A673 (cell line): ENCODE data around the gene SLC23A2. TPM values are rescaled to one million over a fixed set of nuclear protein-coding genes. Genes with fewer than 3 reads are reported as not detected.

ENCODE experiments used
- BruUV-seq: library from RNA; stranded (reverse); fragments of 400-500 nt; replicated peaks from 2 replicates; lab custom pipeline; 2021; lab: Mats Ljungman, UMichigan
- CTCF ChIA-PET: fragments of 300-600 bp; sonication (Branson Sonifier 250); formaldehyde crosslinking; loops from one replicate; lab custom pipeline; 2022; ENCODE audit warnings: antibody characterized with exemption; lab: Charles Lee
- POLR2A ChIA-PET: fragments of 300-600 bp; sonication (Branson Sonifier 250); formaldehyde crosslinking; loops from one replicate; lab custom pipeline; 2022; ENCODE audit warnings: antibody characterized with exemption; ENCODE audit not compliant: low non-redundant PET; lab: Charles Lee
- DNase-seq: peaks from one replicate; pipeline ENCODE4 v3.0.0-alpha.2; 2015; ENCODE audit warnings: low spot score
- H3K27ac ChIP-seq: fragments of 200-600 bp; sonication (generic); 2 replicates; pipeline ENCODE4 v1.5.1; 2016; ENCODE audit warnings: mixed run types, low read depth, mild to moderate bottlenecking, mixed read lengths, antibody characterized with exemption, low read length; ENCODE audit not compliant: poor library complexity, severe bottlenecking
- H3K27me3 ChIP-seq: fragments of 200-600 bp; sonication (generic); replicated peaks from 2 replicates; pipeline ENCODE4 v1.6.1; 2017; ENCODE audit warnings: mixed run types, low read depth, mild to moderate bottlenecking, mixed read lengths, antibody characterized with exemption, low read length; ENCODE audit not compliant: insufficient read depth, poor library complexity
- H3K36me3 ChIP-seq: fragments of 200-600 bp; sonication (generic); 2 replicates; pipeline ENCODE4 v1.6.1; 2016; ENCODE audit warnings: mixed run types, mild to moderate bottlenecking, mixed read lengths, antibody characterized with exemption, low read length; ENCODE audit not compliant: insufficient read depth, poor library complexity, severe bottlenecking
- H3K4me1 ChIP-seq: fragments of 200-600 bp; sonication (generic); 2 replicates; pipeline ENCODE4 v1.6.1; 2017; ENCODE audit warnings: mixed run types, mild to moderate bottlenecking, mixed read lengths, antibody characterized with exemption, low read length; ENCODE audit not compliant: insufficient read depth, poor library complexity, severe bottlenecking
- H3K4me3 ChIP-seq: fragments of 200-600 bp; sonication (generic); 2 replicates; pipeline ENCODE4 v1.5.1; 2016; ENCODE audit warnings: low read depth, mixed run types, mild to moderate bottlenecking, mixed read lengths, low read length; ENCODE audit not compliant: poor library complexity, severe bottlenecking
- H3K9me3 ChIP-seq: fragments of 200-600 bp; sonication (generic); 2 replicates; pipeline ENCODE4 v1.6.1; 2016; ENCODE audit warnings: mixed run types, low read depth, mild to moderate bottlenecking, mixed read lengths, antibody characterized with exemption, low read length; ENCODE audit not compliant: poor library complexity, severe bottlenecking
- CTCF ChIP-seq: fragments of 300-800, 200-600 bp; sonication (generic); conservative IDR thresholded peaks from 2 replicates; pipeline ENCODE4 v1.5.1; 2017; ENCODE audit warnings: low read depth, mild to moderate bottlenecking, antibody characterized with exemption, low read length, moderate library complexity, mixed read lengths
- EZH2 ChIP-seq: fragments of 200-600 bp; sonication (generic); IDR thresholded peaks from 2 replicates; pipeline ENCODE4 v1.6.1; 2017; ENCODE audit warnings: borderline replicate concordance, low read depth, mild to moderate bottlenecking, mixed read lengths, antibody characterized with exemption, low read length; ENCODE audit not compliant: poor library complexity, severe bottlenecking
- intact Hi-C: fragments of 100-400 bp; cut with micrococcal nuclease; formaldehyde crosslinking; loops from one replicate; pipeline ENCODE4 v1.10.0; 2022; ENCODE audit not compliant: unreplicated experiment
- total RNA-seq: library from RNA; stranded (reverse); gene quantifications from 2 replicates; pipeline ENCODE4 v1.2.3, GENCODE V29; 2021

SLC23A2 gene
- total RNA-seq, 1 experiment from 2014 or later = 29.4 TPM

GRCh38 chr20:4838526-4838925 lies 162.8 kb downstream of the SLC23A2 start:
- no TSS peak for BruUV-seq
- H3K27me3 ChIP-seq = peaks cover 5% of the 10 kb centered on the region
- CTCF ChIA-PET = interaction anchor here (0.5 kb wide), 1 partner anchor 564 kb away, joined by 5 read pairs; no protein-coding TSS in a partner anchor
- no peaks in the 10 kb centered on the region for H3K9me3 ChIP-seq
- POLR2A ChIA-PET = no interaction called here
- no peak overlapping the region for H3K4me3 ChIP-seq
- no peak for DNase-seq
- H3K4me1 ChIP-seq = no peaks in the 10 kb centered on the region
- H3K36me3 ChIP-seq = no peaks in the 10 kb centered on the region
- no peak overlapping the region for H3K27ac ChIP-seq
- TF ChIP-seq EZH2 = no peak
- TF ChIP-seq CTCF = no peak
- intact Hi-C loops = no loop called here

- H3K27ac ChIP-seq = no peak overlapping the region
- intact Hi-C loops = no loop called here
- H3K36me3 ChIP-seq = no peaks in the 10 kb centered on the region
- no peak for TF ChIP-seq EZH2
- no peak for TF ChIP-seq CTCF
- ChIA-PET POLR2A (no interaction called here), CTCF (no interaction called here)
- H3K27me3 ChIP-seq = peaks cover 5% of the 10 kb centered on the region
- H3K4me3 ChIP-seq = no peak overlapping the region
- H3K9me3 ChIP-seq = no peaks in the 10 kb centered on the region
- DNase-seq = no peak
- no peaks in the 10 kb centered on the region for H3K4me1 ChIP-seq
- BruUV-seq = no TSS peak
These were observed 163.6 kb downstream of the SLC23A2 start for GRCh38 chr20:4837760-4838159.

GRCh38 chr20:4836935-4837334 lies 164.4 kb downstream of the SLC23A2 start:
- no peak for DNase-seq
- BruUV-seq = no TSS peak
- H3K27me3 ChIP-seq = peaks cover 5% of the 10 kb centered on the region
- intact Hi-C loops = no loop called here
- H3K4me1 ChIP-seq = no peaks in the 10 kb centered on the region
- no peak for TF ChIP-seq CTCF
- no peak for TF ChIP-seq EZH2
- ChIA-PET CTCF (no interaction called here), POLR2A (no interaction called here)
- H3K9me3 ChIP-seq = no peaks in the 10 kb centered on the region
- no peak overlapping the region for H3K4me3 ChIP-seq
- no peaks in the 10 kb centered on the region for H3K36me3 ChIP-seq
- no peak overlapping the region for H3K27ac ChIP-seq
